Measurements from ENCODE around the gene STBD1.

STBD1 gene

DNA sequence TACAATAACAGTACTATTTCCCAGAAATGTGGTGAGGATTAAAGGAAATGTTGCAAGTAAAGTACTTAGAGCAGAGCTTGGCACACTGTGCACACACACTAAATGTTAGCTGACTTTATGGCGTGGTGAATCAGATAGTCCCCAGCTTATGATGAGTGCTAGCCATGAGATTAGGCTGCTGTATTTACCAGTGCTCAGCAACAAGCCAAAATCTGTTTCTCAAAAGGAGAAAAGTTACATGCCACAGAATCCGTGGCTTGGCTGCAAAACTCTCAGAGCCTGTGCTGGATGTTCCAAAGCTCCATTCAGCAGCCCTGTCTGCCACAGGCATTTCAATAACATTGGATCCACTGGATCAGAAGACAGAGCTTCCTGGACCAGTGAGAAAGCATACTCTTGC, 12.8 kb upstream of the STBD1 start:
- no peak overlapping the region for H3K4me2 ChIP-seq (ENCODE audit: low read depth, low read length, poor library complexity, severe bottlenecking)
- H3K4me3 ChIP-seq (ENCODE audit: low read length, poor library complexity, severe bottlenecking): no peak overlapping the region
- no peaks in the 10 kb centered on the region for H4K20me1 ChIP-seq (ENCODE audit: insufficient read depth, low read length, poor library complexity, severe bottlenecking)
- H3K79me2 ChIP-seq (ENCODE audit: insufficient read depth, low read length): no peaks in the 10 kb centered on the region
- H3K4me1 ChIP-seq (ENCODE audit: insufficient read depth, low read length, poor library complexity, severe bottlenecking): no peaks in the 10 kb centered on the region
- H3K9me3 ChIP-seq (ENCODE audit: insufficient read depth, low read depth, low read length): peaks cover 11% of the 10 kb centered on the region; the same call in 1 of the 2 replicates
- H3K9me2 ChIP-seq (replicated peaks; ENCODE audit: low read depth, low read length): no peaks in the 10 kb centered on the region
- H3F3A ChIP-seq (ENCODE audit: low read depth): no peaks in the 10 kb centered on the region
- H2AFZ ChIP-seq (ENCODE audit: low read length): no peak overlapping the region
- no peaks in the 10 kb centered on the region for H3K36me3 ChIP-seq (ENCODE audit: insufficient read depth, low read length)
- no peak for TF ChIP-seq EZH2phosphoT487 (IDR thresholded peaks at IDR 0.05; ENCODE audit: borderline replicate concordance)
- TF ChIP-seq, protein P1, sequence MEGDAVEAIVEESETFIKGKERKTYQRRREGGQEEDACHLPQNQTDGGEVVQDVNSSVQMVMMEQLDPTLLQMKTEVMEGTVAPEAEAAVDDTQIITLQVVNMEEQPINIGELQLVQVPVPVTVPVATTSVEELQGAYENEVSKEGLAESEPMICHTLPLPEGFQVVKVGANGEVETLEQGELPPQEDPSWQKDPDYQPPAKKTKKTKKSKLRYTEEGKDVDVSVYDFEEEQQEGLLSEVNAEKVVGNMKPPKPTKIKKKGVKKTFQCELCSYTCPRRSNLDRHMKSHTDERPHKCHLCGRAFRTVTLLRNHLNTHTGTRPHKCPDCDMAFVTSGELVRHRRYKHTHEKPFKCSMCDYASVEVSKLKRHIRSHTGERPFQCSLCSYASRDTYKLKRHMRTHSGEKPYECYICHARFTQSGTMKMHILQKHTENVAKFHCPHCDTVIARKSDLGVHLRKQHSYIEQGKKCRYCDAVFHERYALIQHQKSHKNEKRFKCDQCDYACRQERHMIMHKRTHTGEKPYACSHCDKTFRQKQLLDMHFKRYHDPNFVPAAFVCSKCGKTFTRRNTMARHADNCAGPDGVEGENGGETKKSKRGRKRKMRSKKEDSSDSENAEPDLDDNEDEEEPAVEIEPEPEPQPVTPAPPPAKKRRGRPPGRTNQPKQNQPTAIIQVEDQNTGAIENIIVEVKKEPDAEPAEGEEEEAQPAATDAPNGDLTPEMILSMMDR (conservative IDR thresholded peaks at IDR 0.05; ENCODE audit: low read length): no peak
- no peaks in the 10 kb centered on the region for H3K27me3 ChIP-seq (ENCODE audit: insufficient read depth, low read length, poor library complexity, severe bottlenecking)
- H3K9ac ChIP-seq (ENCODE audit: low read depth, low read length, poor library complexity, severe bottlenecking): no peak overlapping the region

DNA sequence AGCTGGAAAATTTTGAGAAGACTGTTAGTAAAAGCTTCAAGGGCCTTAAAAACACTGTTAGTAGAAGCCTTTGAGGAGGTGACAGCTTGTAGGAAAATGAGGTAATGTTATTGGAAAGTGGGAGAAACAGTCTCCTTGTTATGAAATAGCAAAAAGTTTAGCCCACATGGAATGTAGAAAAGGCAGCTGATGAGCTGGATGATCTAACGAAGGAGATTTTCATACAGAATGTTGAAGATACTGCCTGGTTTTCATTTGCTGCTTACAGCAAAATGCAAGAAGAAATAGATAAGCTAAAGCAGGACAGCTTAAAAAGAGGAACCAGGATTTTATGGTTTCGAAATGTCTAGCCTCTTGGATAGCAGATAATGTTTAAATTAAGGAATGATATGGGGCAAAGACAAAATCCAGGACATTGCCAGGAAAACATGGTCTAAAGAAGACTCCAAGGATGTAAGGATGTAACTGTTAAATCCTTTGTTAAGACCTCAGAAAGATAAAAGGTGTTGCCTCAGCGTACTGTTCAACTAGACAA, 10.2 kb upstream of the STBD1 start:
- H3K9me2 ChIP-seq (replicated peaks; ENCODE audit: low read depth, low read length): no peaks in the 10 kb centered on the region
- H3K4me3 ChIP-seq (ENCODE audit: low read length, poor library complexity, severe bottlenecking): no peak overlapping the region
- peaks cover 12% of the 10 kb centered on the region; the same call in 1 of the 2 replicates for H3K9me3 ChIP-seq (ENCODE audit: insufficient read depth, low read depth, low read length)
- no peaks in the 10 kb centered on the region for H3K27me3 ChIP-seq (ENCODE audit: insufficient read depth, low read length, poor library complexity, severe bottlenecking)
- H3K4me1 ChIP-seq (ENCODE audit: insufficient read depth, low read length, poor library complexity, severe bottlenecking): peaks cover 14% of the 10 kb centered on the region
- no peaks in the 10 kb centered on the region for H3K79me2 ChIP-seq (ENCODE audit: insufficient read depth, low read length)
- H2AFZ ChIP-seq (ENCODE audit: low read length): no peak overlapping the region
- H4K20me1 ChIP-seq (ENCODE audit: insufficient read depth, low read length, poor library complexity, severe bottlenecking): no peaks in the 10 kb centered on the region
- H3K9ac ChIP-seq (ENCODE audit: low read depth, low read length, poor library complexity, severe bottlenecking): no peak overlapping the region
- TF ChIP-seq EZH2phosphoT487 (IDR thresholded peaks at IDR 0.05; ENCODE audit: borderline replicate concordance): no peak
- TF ChIP-seq, protein P1 (conservative IDR thresholded peaks at IDR 0.05; ENCODE audit: low read length): no peak
- peaks cover 9% of the 10 kb centered on the region for H3F3A ChIP-seq (ENCODE audit: low read depth)
- H3K4me2 ChIP-seq (ENCODE audit: low read depth, low read length, poor library complexity, severe bottlenecking): no peak overlapping the region
- no peaks in the 10 kb centered on the region for H3K36me3 ChIP-seq (ENCODE audit: insufficient read depth, low read length)

DNA sequence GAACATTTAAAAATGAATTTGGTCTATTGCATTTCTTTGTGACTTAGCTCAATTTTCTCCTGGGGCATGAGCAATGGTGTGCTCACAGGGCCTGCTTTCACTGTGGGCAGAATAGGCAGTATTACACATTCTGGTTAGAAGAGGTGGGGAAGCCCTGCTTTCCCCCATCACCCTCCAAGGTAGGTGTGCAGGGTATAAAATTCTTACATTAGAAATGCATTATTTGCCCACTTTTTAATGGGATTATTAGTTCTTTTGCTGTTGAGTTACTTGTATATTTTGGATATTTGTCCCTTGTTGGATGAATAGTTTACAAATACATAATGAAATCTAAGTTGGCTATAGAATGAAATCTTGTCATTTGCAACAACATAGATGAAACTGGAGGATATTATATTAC, 8.3 kb upstream of the STBD1 start:
- no peaks in the 10 kb centered on the region for H3K36me3 ChIP-seq (ENCODE audit: insufficient read depth, low read length)
- peaks cover 28% of the 10 kb centered on the region for H3K4me1 ChIP-seq (ENCODE audit: insufficient read depth, low read length, poor library complexity, severe bottlenecking)
- no peak overlapping the region for H3K4me2 ChIP-seq (ENCODE audit: low read depth, low read length, poor library complexity, severe bottlenecking)
- no peak overlapping the region for H3K4me3 ChIP-seq (ENCODE audit: low read length, poor library complexity, severe bottlenecking)
- peaks cover 12% of the 10 kb centered on the region; the same call in 1 of the 2 replicates for H3K9me3 ChIP-seq (ENCODE audit: insufficient read depth, low read depth, low read length)
- H4K20me1 ChIP-seq (ENCODE audit: insufficient read depth, low read length, poor library complexity, severe bottlenecking): no peaks in the 10 kb centered on the region
- TF ChIP-seq, protein P1 (conservative IDR thresholded peaks at IDR 0.05; ENCODE audit: low read length): no peak
- TF ChIP-seq EZH2phosphoT487 (IDR thresholded peaks at IDR 0.05; ENCODE audit: borderline replicate concordance): no peak
- H3K9me2 ChIP-seq (replicated peaks; ENCODE audit: low read depth, low read length): no peaks in the 10 kb centered on the region
- peaks cover 18% of the 10 kb centered on the region for H3F3A ChIP-seq (ENCODE audit: low read depth)
- no peaks in the 10 kb centered on the region for H3K79me2 ChIP-seq (ENCODE audit: insufficient read depth, low read length)
- H2AFZ ChIP-seq (ENCODE audit: low read length): no peak overlapping the region
- H3K9ac ChIP-seq (ENCODE audit: low read depth, low read length, poor library complexity, severe bottlenecking): no peak overlapping the region
- no peaks in the 10 kb centered on the region for H3K27me3 ChIP-seq (ENCODE audit: insufficient read depth, low read length, poor library complexity, severe bottlenecking)
